Measurements from ENCODE around the gene ANO8. TPM values are rescaled to one million over a fixed set of nuclear protein-coding genes. Genes with fewer than 3 reads are reported as not detected.

ANO8 gene
- total RNA-seq, 1 experiment from 2014 or later = 18.6 TPM

DNA sequence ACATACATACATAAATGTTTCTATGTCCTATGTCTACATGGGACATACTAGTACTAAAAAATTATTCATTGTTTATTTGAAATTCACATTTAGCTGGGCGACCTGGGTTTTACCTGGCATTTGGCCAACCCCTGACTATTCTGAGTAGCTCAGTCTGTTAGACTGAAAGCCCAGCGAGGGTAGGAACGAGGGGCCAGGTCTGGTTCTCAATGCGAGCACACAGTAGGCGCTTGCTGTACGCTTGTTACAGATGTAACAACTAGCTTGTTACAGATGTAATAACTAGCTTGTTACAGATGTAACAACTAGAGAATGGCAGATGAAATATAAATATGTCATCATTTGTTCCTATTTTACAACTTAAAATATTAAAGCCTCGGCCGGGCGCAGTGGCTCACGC lies 920 bp upstream of the ANO8 start:
- ChIA-PET CTCF (no interaction called here), POLR2A (ENCODE audit: low non-redundant PET) (interaction anchor here (0.6 kb wide), 1 partner anchor 9 kb away, joined by 4 read pairs; no protein-coding TSS in a partner anchor)
- TF ChIP-seq EZH2 (IDR thresholded peaks at IDR 0.05; ENCODE audit: borderline replicate concordance, low read depth, low read length, poor library complexity, severe bottlenecking) (no peak), CTCF (conservative IDR thresholded peaks at IDR 0.05; ENCODE audit: low read depth, low read length) (no peak)
- intact Hi-C loops (cut with micrococcal nuclease; ENCODE audit: unreplicated experiment) = no loop called here
- H3K4me3 ChIP-seq (ENCODE audit: low read depth, low read length, poor library complexity, severe bottlenecking) = peak overlapping the region; percentile 91
- H3K27me3 ChIP-seq (replicated peaks; ENCODE audit: insufficient read depth, low read depth, low read length, poor library complexity) = no peaks in the 10 kb centered on the region
- H3K4me1 ChIP-seq (ENCODE audit: insufficient read depth, low read length, poor library complexity, severe bottlenecking) = peaks cover 13% of the 10 kb centered on the region
- no peaks in the 10 kb centered on the region for H3K9me3 ChIP-seq (ENCODE audit: low read depth, low read length, poor library complexity, severe bottlenecking)
- peak overlapping the region; percentile 90 for H3K27ac ChIP-seq (ENCODE audit: low read depth, low read length, poor library complexity, severe bottlenecking)
- peaks cover 4% of the 10 kb centered on the region for H3K36me3 ChIP-seq (ENCODE audit: insufficient read depth, low read length, poor library complexity, severe bottlenecking)
- DNase-seq (ENCODE audit: low spot score) = no peak
- no TSS peak for BruUV-seq (replicated peaks)

- DNase-seq (ENCODE audit: low spot score) = peak; percentile 76
- ChIA-PET CTCF (interaction anchor here (0.6 kb wide), 2 partner anchors 48 to 107 kb away, joined by 5 to 6 read pairs; no protein-coding TSS in a partner anchor), POLR2A (ENCODE audit: low non-redundant PET) (interaction anchor here (0.5 to 1.0 kb wide), 2 partner anchors 9 to 25 kb away, joined by 4 to 24 read pairs; partner anchors contain the start of gene DDA1)
- intact Hi-C loops (cut with micrococcal nuclease; ENCODE audit: unreplicated experiment) = no loop called here
- H3K9me3 ChIP-seq (ENCODE audit: low read depth, low read length, poor library complexity, severe bottlenecking) = no peaks in the 10 kb centered on the region
- H3K36me3 ChIP-seq (ENCODE audit: insufficient read depth, low read length, poor library complexity, severe bottlenecking) = peaks cover 4% of the 10 kb centered on the region
- H3K27ac ChIP-seq (ENCODE audit: low read depth, low read length, poor library complexity, severe bottlenecking) = peak overlapping the region; percentile 90
- H3K4me3 ChIP-seq (ENCODE audit: low read depth, low read length, poor library complexity, severe bottlenecking) = peak overlapping the region; percentile 91
- peaks cover 7% of the 10 kb centered on the region for H3K4me1 ChIP-seq (ENCODE audit: insufficient read depth, low read length, poor library complexity, severe bottlenecking)
- TF ChIP-seq EZH2 (IDR thresholded peaks at IDR 0.05; ENCODE audit: borderline replicate concordance, low read depth, low read length, poor library complexity, severe bottlenecking) (no peak), CTCF (conservative IDR thresholded peaks at IDR 0.05; ENCODE audit: low read depth, low read length) (no peak)
- no TSS peak for BruUV-seq (replicated peaks)
- no peaks in the 10 kb centered on the region for H3K27me3 ChIP-seq (replicated peaks; ENCODE audit: insufficient read depth, low read depth, low read length, poor library complexity)
Observed at GRCh38 chr19:17333611-17334413, 843 bp downstream of the ANO8 start.

DNA sequence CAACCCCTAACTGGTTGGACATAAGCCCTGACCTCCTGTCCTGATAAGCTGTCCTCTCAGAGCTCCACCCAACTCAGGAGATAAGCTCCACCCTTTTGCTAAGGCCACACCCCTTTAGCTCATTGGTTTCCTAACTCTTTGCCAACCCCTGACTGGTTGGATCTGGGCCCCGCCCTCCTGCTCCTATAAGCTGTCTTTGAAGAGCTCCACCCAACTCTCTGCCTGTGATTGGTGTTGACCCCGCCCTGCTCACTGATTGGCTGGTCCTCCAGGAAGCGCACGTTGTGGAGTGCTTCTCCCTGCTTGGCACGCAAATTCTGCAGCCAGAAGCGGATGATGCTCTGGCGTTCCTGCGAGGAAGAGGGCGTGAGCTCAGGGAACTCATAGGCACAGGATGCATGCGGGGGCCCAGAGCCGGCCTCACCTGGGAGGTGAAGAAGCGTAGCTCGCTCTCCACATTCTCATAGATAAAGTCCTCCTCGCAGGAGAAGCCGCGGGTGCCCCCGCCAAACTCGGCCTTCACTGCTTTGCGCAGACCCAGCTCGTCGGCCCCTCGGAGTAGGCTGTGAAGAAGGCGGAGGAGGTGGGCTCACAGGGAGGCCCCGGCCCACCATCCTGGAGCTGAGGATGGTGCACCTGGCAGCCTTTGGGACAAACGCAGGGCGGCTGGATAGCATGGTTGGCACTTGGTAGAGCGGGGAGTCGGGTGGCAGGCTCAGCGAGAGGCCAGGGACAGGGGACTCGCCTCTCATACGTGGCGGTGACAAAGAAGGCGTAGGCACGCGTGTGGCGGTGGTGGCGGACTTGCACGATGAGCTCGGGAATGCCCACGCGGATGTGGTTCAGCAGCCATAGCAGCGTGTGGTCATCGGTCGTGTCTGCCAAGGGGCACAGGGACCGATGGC lies 1.7 kb downstream of the ANO8 start:
- Histone ChIP-seq H3K36me3 (ENCODE audit: insufficient read depth, low read length, poor library complexity, severe bottlenecking) (peaks cover 6% of the 10 kb centered on the region), H3K4me3 (ENCODE audit: low read depth, low read length, poor library complexity, severe bottlenecking) (no peak overlapping the region), H3K9me3 (ENCODE audit: low read depth, low read length, poor library complexity, severe bottlenecking) (no peaks in the 10 kb centered on the region), H3K27me3 (replicated peaks; ENCODE audit: insufficient read depth, low read depth, low read length, poor library complexity) (no peaks in the 10 kb centered on the region), H3K27ac (ENCODE audit: low read depth, low read length, poor library complexity, severe bottlenecking) (peak overlapping the region; percentile 57), H3K4me1 (ENCODE audit: insufficient read depth, low read length, poor library complexity, severe bottlenecking) (no peaks in the 10 kb centered on the region)
- CTCF ChIA-PET = interaction anchor here (0.6 kb wide), 2 partner anchors 47 to 108 kb away, joined by 5 to 6 read pairs; no protein-coding TSS in a partner anchor
- POLR2A ChIA-PET (ENCODE audit: low non-redundant PET) = interaction anchor here (0.5 kb wide), 1 partner anchor 10 kb away, joined by 24 read pairs; no protein-coding TSS in a partner anchor
- TF ChIP-seq EZH2 (IDR thresholded peaks at IDR 0.05; ENCODE audit: borderline replicate concordance, low read depth, low read length, poor library complexity, severe bottlenecking) (no peak), CTCF (conservative IDR thresholded peaks at IDR 0.05; ENCODE audit: low read depth, low read length) (no peak)
- no TSS peak for BruUV-seq (replicated peaks)
- intact Hi-C loops (cut with micrococcal nuclease; ENCODE audit: unreplicated experiment) = no loop called here
- peak; percentile 86 for DNase-seq (ENCODE audit: low spot score)
